ENCODE measurements around the gene PCGF3. TPM values are rescaled to one million over a fixed set of nuclear protein-coding genes. Genes with fewer than 3 reads are reported as not detected.
"Not testable (repeated sequence)": the region's sequence is repeated elsewhere in the genome, so short reads cannot be mapped to it uniquely, and the experiment has no call there.

PCGF3 gene
- total and polyA plus RNA-seq, 4 donors: 11.0 to 23.3 (median 14.3) TPM

GRCh38 chr4:801436-802124 is 95.9 kb downstream of the PCGF3 start (continued):
- TF ChIP-seq CTCF (IDR thresholded peaks at IDR 0.05; ENCODE audit: low read depth, low read length, missing input control): no peak

GRCh38 chr4:803884-804283 is 98.3 kb downstream of the PCGF3 start:
- no peaks in the 10 kb centered on the region for H3K9me3 ChIP-seq (ENCODE audit: control insufficient read depth in 4 of 4, low read length in 3 of 4)
- no peak overlapping the region for H3K9ac ChIP-seq (ENCODE audit: low read depth in 1 of 2, low read length in 2 of 2)
- H3K4me3 ChIP-seq (ENCODE audit: low read depth in 1 of 3, low read length in 3 of 3): no peak overlapping the region
- no peak for DNase-seq (ENCODE audit: low spot score)
- no peaks in the 10 kb centered on the region for H3K4me1 ChIP-seq (ENCODE audit: control insufficient read depth in 4 of 4, insufficient read depth in 4 of 4, low read length in 3 of 4)
- no peaks in the 10 kb centered on the region for H3K36me3 ChIP-seq (ENCODE audit: control insufficient read depth in 4 of 4, insufficient read depth in 3 of 4, low read depth in 1 of 4, low read length in 3 of 4)
- TF ChIP-seq FOXA2 (IDR thresholded peaks at IDR 0.05): no peak
- no peak overlapping the region for H3K27ac ChIP-seq (ENCODE audit: low read depth in 1 of 2, low read length in 2 of 2)
- no peaks in the 10 kb centered on the region for H3K27me3 ChIP-seq (ENCODE audit: control insufficient read depth in 4 of 4, insufficient read depth in 4 of 4, low read length in 3 of 4)
- 95% methylated on average over 13 of the region's 13 CpGs for WGBS

GRCh38 chr4:804804-805203 is 99.2 kb downstream of the PCGF3 start:
- no peak for TF ChIP-seq HNF4G (IDR thresholded peaks at IDR 0.05)
- TF ChIP-seq RAD21 (IDR thresholded peaks at IDR 0.05): no peak
- TF ChIP-seq YY1 (IDR thresholded peaks at IDR 0.05): peak; percentile 47
- no peak for TF ChIP-seq RXRA (IDR thresholded peaks at IDR 0.05)
- no peaks in the 10 kb centered on the region for H3K4me1 ChIP-seq (ENCODE audit: control insufficient read depth in 4 of 4, insufficient read depth in 4 of 4, low read length in 3 of 4)
- WGBS: 82% methylated on average over 44 of the region's 44 CpGs
- no peaks in the 10 kb centered on the region for H3K9me3 ChIP-seq (ENCODE audit: control insufficient read depth in 4 of 4, low read length in 3 of 4)
- H3K36me3 ChIP-seq (ENCODE audit: control insufficient read depth in 4 of 4, insufficient read depth in 3 of 4, low read depth in 1 of 4, low read length in 3 of 4): no peaks in the 10 kb centered on the region
- DNase-seq (ENCODE audit: low spot score): no peak
- H3K9ac ChIP-seq (ENCODE audit: low read depth in 1 of 2, low read length in 2 of 2): no peak overlapping the region
- H3K27ac ChIP-seq (ENCODE audit: low read depth in 1 of 2, low read length in 2 of 2): no peak overlapping the region
- H3K27me3 ChIP-seq (ENCODE audit: control insufficient read depth in 4 of 4, insufficient read depth in 4 of 4, low read length in 3 of 4): no peaks in the 10 kb centered on the region
- H3K4me3 ChIP-seq (ENCODE audit: low read depth in 1 of 3, low read length in 3 of 3): no peak overlapping the region

GRCh38 chr4:806979-807378 is 101.3 kb downstream of the PCGF3 start:
- DNase-seq (ENCODE audit: low spot score); H3K36me3 ChIP-seq (ENCODE audit: control insufficient read depth in 4 of 4, insufficient read depth in 3 of 4, low read depth in 1 of 4, low read length in 3 of 4); H3K9ac ChIP-seq (ENCODE audit: low read depth in 1 of 2, low read length in 2 of 2); H3K4me1 ChIP-seq (ENCODE audit: control insufficient read depth in 4 of 4, insufficient read depth in 4 of 4, low read length in 3 of 4); H3K27ac ChIP-seq (ENCODE audit: low read depth in 1 of 2, low read length in 2 of 2); H3K9me3 ChIP-seq (ENCODE audit: control insufficient read depth in 4 of 4, low read length in 3 of 4); H3K27me3 ChIP-seq (ENCODE audit: control insufficient read depth in 4 of 4, insufficient read depth in 4 of 4, low read length in 3 of 4); H3K4me3 ChIP-seq (ENCODE audit: low read depth in 1 of 3, low read length in 3 of 3): not testable (repeated sequence)
- WGBS: 96% methylated on average over 4 of the region's 4 CpGs

GRCh38 chr4:807792-808191 is 102.2 kb downstream of the PCGF3 start:
- H3K4me1 ChIP-seq (ENCODE audit: control insufficient read depth in 4 of 4, insufficient read depth in 4 of 4, low read length in 3 of 4): no peaks in the 10 kb centered on the region
- no peak for TF ChIP-seq MAX (IDR thresholded peaks at IDR 0.05)
- TF ChIP-seq FOXA1 (IDR thresholded peaks at IDR 0.05): no peak
- no peak for TF ChIP-seq NR2F2 (IDR thresholded peaks at IDR 0.05)
- TF ChIP-seq TAF1 (conservative IDR thresholded peaks at IDR 0.05): no peak
- no peak for TF ChIP-seq SP1 (IDR thresholded peaks at IDR 0.05)
- no peak for TF ChIP-seq HNF4G (IDR thresholded peaks at IDR 0.05)
- no peak for DNase-seq (ENCODE audit: low spot score)
- H3K36me3 ChIP-seq (ENCODE audit: control insufficient read depth in 4 of 4, insufficient read depth in 3 of 4, low read depth in 1 of 4, low read length in 3 of 4): no peaks in the 10 kb centered on the region
- no peak overlapping the region for H3K9ac ChIP-seq (ENCODE audit: low read depth in 1 of 2, low read length in 2 of 2)
- no peak overlapping the region for H3K27ac ChIP-seq (ENCODE audit: low read depth in 1 of 2, low read length in 2 of 2)
- no peaks in the 10 kb centered on the region for H3K27me3 ChIP-seq (ENCODE audit: control insufficient read depth in 4 of 4, insufficient read depth in 4 of 4, low read length in 3 of 4)
- no peak overlapping the region for H3K4me3 ChIP-seq (ENCODE audit: low read depth in 1 of 3, low read length in 3 of 3)
- 85% methylated on average over 5 of the region's 5 CpGs for WGBS
- H3K9me3 ChIP-seq (ENCODE audit: control insufficient read depth in 4 of 4, low read length in 3 of 4): no peaks in the 10 kb centered on the region
